ENCODE measurements around the gene HUS1. TPM values are rescaled to one million over a fixed set of nuclear protein-coding genes. Genes with fewer than 3 reads are reported as not detected.
"Not testable (repeated sequence)": the region's sequence is repeated elsewhere in the genome, so short reads cannot be mapped to it uniquely, and the experiment has no call there.

The HUS1 gene
- total RNA-seq, 1 donor from 2014 or later: 30.4 TPM

- H3K27ac ChIP-seq: no peak overlapping the region
- intact Hi-C loops (cut with DNase I): loop anchor here (10.0 kb wide), 1 partner anchor 484 kb away; no protein-coding TSS in a partner anchor
- no peaks in the 10 kb centered on the region for H3K9me3 ChIP-seq
- H3K27me3 ChIP-seq: no peaks in the 10 kb centered on the region
- H3K4me1 ChIP-seq: no peaks in the 10 kb centered on the region
- DNase-seq (ENCODE audit: low spot score in 2 of 2): no peak
- H3K4me3 ChIP-seq: no peak overlapping the region
- TF ChIP-seq, protein P1, sequence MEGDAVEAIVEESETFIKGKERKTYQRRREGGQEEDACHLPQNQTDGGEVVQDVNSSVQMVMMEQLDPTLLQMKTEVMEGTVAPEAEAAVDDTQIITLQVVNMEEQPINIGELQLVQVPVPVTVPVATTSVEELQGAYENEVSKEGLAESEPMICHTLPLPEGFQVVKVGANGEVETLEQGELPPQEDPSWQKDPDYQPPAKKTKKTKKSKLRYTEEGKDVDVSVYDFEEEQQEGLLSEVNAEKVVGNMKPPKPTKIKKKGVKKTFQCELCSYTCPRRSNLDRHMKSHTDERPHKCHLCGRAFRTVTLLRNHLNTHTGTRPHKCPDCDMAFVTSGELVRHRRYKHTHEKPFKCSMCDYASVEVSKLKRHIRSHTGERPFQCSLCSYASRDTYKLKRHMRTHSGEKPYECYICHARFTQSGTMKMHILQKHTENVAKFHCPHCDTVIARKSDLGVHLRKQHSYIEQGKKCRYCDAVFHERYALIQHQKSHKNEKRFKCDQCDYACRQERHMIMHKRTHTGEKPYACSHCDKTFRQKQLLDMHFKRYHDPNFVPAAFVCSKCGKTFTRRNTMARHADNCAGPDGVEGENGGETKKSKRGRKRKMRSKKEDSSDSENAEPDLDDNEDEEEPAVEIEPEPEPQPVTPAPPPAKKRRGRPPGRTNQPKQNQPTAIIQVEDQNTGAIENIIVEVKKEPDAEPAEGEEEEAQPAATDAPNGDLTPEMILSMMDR (IDR thresholded peaks at IDR 0.05): no peak
- no peaks in the 10 kb centered on the region for H3K36me3 ChIP-seq
These were observed 11.2 kb upstream of the HUS1 start for GRCh38 chr7:47990592-47990991.

DNA sequence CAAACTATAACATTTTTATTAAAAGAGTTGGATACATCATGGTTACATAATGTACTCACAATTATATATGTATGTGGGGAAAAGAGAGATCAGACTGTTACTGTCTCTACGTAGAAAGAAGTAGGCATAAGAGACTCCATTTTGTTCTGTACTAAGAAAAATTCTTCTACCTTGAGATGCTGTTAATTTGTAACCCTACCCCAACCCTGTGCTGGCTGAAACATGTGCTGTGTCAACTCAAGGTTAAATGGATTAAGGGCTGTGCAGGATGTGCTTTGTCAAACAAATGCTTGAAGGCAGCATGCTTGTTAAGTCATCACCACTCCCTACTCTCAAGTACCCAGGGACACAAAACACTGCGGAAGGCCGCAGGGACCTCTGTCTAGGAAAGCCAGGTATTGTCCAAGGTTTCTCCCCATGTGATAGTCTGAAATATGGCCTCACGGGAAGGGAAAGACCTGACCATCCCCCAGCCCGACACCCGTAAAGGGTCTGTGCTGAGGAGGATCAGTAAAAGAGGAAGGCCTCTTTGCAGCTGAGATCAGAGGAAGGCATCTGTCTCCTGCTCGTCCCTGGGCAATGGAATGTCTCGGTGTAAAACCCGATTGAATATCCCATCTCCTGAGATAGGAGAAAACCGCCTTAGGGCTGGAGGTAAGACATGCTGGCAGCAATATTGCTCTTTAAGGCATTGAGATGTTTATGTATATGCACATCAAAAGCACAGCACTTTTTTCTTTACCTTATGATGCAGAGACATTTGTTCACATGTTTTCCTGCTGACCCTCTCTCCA, 10.4 kb upstream of the HUS1 start:
- DNase-seq (ENCODE audit: low spot score in 2 of 2); H3K27ac ChIP-seq; H3K27me3 ChIP-seq; H3K9me3 ChIP-seq; H3K36me3 ChIP-seq; H3K4me3 ChIP-seq; H3K4me1 ChIP-seq: not testable (repeated sequence)
- intact Hi-C loops (cut with DNase I): loop anchor here (10.0 kb wide), 1 partner anchor 485 kb away; no protein-coding TSS in a partner anchor

DNA sequence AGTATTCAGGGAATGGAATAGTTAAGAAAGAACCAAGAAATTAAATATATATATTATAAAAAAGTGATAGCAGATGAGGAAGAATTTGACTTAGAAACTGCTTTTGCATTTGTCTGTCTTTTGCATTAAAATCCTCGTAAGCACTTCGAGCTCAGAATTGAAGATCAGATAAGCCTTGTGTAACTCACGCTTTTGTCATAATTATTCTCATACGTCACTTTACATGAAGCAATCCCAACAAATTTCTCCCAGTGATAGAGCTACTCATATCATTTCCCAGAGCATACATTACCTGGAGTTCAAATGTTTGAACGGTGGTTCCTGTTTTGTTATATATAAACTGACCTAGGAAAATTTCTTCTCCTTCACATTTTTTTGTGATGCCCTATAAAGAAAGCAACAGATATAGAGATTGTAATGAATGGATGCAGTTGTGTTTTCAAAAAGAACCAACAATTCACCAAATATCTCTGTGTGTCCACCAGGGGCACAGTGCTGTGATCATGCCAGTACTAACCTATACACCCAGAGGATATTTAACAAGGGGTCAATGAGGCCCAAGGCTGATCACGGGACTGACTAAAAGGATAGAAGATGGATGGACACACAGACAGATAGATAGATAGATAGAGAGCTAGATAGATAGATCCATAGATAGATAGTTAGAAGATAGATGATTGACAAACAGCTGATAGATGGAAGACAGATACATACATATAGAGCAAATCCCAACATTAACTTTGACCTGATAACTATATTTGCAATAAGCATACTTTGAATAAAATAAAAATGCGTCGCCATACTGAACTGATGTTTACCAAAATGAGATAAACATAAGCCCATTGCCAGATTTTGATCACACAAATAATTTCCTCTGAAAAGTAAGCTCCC, 9.3 kb upstream of the HUS1 start:
- TF ChIP-seq, protein P1 (IDR thresholded peaks at IDR 0.05): no peak
- intact Hi-C loops (cut with DNase I): no loop called here
- H3K36me3 ChIP-seq: no peaks in the 10 kb centered on the region
- H3K27ac ChIP-seq: no peak overlapping the region
- no peaks in the 10 kb centered on the region for H3K27me3 ChIP-seq
- no peaks in the 10 kb centered on the region for H3K9me3 ChIP-seq
- no peaks in the 10 kb centered on the region for H3K4me1 ChIP-seq
- no peak overlapping the region for H3K4me3 ChIP-seq
- DNase-seq (ENCODE audit: low spot score in 2 of 2): no peak

- Histone ChIP-seq H3K27ac (no peak overlapping the region), H3K27me3 (no peaks in the 10 kb centered on the region), H3K4me3 (no peak overlapping the region), H3K9me3 (no peaks in the 10 kb centered on the region), H3K36me3 (peaks cover 3 to 8% of the 10 kb centered on the region in 2 donors), H3K4me1 (peaks cover 4 to 9% of the 10 kb centered on the region in 2 donors)
- no peak for DNase-seq (ENCODE audit: low spot score in 2 of 2)
- TF ChIP-seq, protein P1 (IDR thresholded peaks at IDR 0.05): no peak
- intact Hi-C loops (cut with DNase I): no loop called here
These were observed 3.2 kb upstream of the HUS1 start for GRCh38 chr7:47982610-47983009.

DNA sequence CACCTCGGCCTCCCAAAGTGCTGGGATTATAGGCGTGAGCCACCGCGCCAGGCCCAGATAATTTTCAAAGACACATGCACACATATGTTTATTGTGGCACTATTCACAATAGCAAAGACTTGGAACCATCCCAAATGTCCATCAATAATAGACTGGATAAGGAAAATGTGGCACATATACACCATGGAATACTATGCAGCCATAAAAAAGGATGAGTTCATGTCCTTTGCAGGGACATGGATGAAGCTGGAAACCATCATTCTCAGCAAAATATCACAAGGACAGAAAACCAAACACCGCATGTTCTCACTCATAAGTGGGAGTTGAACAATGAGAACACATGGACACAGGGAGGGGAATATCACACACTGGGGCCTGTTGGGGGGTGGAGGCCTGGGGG, 1.2 kb upstream of the HUS1 start:
- H3K9me3 ChIP-seq; intact Hi-C loops (cut with DNase I); H3K27ac ChIP-seq; H3K27me3 ChIP-seq; DNase-seq (ENCODE audit: low spot score in 2 of 2); H3K4me3 ChIP-seq: not testable (repeated sequence)
- peaks cover 21 to 27% of the 10 kb centered on the region in 2 donors for H3K36me3 ChIP-seq
- peaks cover 4 to 15% of the 10 kb centered on the region in 2 donors for H3K4me1 ChIP-seq

- TF ChIP-seq, protein P1 (IDR thresholded peaks at IDR 0.05): no peak
- intact Hi-C loops (cut with DNase I): loop anchor here (1.0 to 2.0 kb wide), 3 partner anchors 37 to 109 kb away; partner anchors contain the start of genes C7orf57 and UPP1
- Histone ChIP-seq H3K27ac (peak overlapping the region; percentile 87 to 89), H3K36me3 (peaks cover 28 to 36% of the 10 kb centered on the region in 2 donors), H3K9me3 (no peaks in the 10 kb centered on the region), H3K4me1 (peaks cover 4 to 15% of the 10 kb centered on the region in 2 donors), H3K27me3 (no peaks in the 10 kb centered on the region), H3K4me3 (peak overlapping the region; percentile 61 to 88)
- DNase-seq (ENCODE audit: low spot score in 2 of 2): no peak
These were observed 392 bp upstream of the HUS1 start for GRCh38 chr7:47979832-47980181.
